ENCODE results near the gene ARHGAP40.

- TF ChIP-seq CTCF (IDR thresholded peaks at IDR 0.05 in 8 of 11, conservative IDR thresholded peaks at IDR 0.05 in 3 of 11) (no peak), POLR2AphosphoS5 (IDR thresholded peaks at IDR 0.05) (no peak)
Measured at GRCh38 chr20:38651562-38651961, 50.0 kb downstream of the ARHGAP40 start.

Measured in spleen (tissue), 7 donors.